Cortex of kidney (tissue), 1 donor: ENCODE data around the gene BMPR1B.
"Not testable (repeated sequence)": the region's sequence is repeated elsewhere in the genome, so short reads cannot be mapped to it uniquely, and the experiment has no call there.

Experiments used
- DNase-seq: peaks from one replicate; lab custom pipeline; 2025; lab: John Stamatoyannopoulos, UW

Gene BMPR1B

GRCh38 chr4:94833394-94833793 lies 75.6 kb downstream of the BMPR1B start:
- DNase-seq: no peak

- DNase-seq: no peak
Observed at GRCh38 chr4:94834501-94834900, 76.7 kb downstream of the BMPR1B start.

- not testable (repeated sequence) for DNase-seq
Observed at GRCh38 chr4:94841166-94841863, 83.6 kb downstream of the BMPR1B start.

- no peak for DNase-seq
Observed at GRCh38 chr4:94841864-94842221, 84.1 kb downstream of the BMPR1B start.

GRCh38 chr4:94843216-94843615 lies 85.5 kb downstream of the BMPR1B start:
- no peak for DNase-seq

- DNase-seq: no peak
Observed at GRCh38 chr4:94848326-94848725, 90.6 kb downstream of the BMPR1B start.

- DNase-seq: no peak
Observed at GRCh38 chr4:94849901-94850300, 92.1 kb downstream of the BMPR1B start.

GRCh38 chr4:94852616-94853015 lies 94.9 kb downstream of the BMPR1B start:
- no peak for DNase-seq

GRCh38 chr4:94856030-94856429 lies 98.3 kb downstream of the BMPR1B start:
- no peak for DNase-seq

- no peak for DNase-seq
Observed at GRCh38 chr4:94870146-94870545, 112.4 kb downstream of the BMPR1B start.

- no peak for DNase-seq
Observed at GRCh38 chr4:94871644-94872305, 114.0 kb downstream of the BMPR1B start.

- no peak for DNase-seq
Observed at GRCh38 chr4:94877973-94878372, 120.2 kb downstream of the BMPR1B start.

- DNase-seq: no peak
Observed at GRCh38 chr4:94880956-94881355, 123.2 kb downstream of the BMPR1B start.

GRCh38 chr4:94882756-94883155 lies 125.0 kb downstream of the BMPR1B start:
- no peak for DNase-seq

- DNase-seq: no peak
Observed at GRCh38 chr4:94887027-94887426, 129.3 kb downstream of the BMPR1B start.

GRCh38 chr4:94889523-94889922 lies 131.8 kb downstream of the BMPR1B start:
- DNase-seq: no peak

- DNase-seq: no peak
Observed at GRCh38 chr4:94889946-94890345, 132.2 kb downstream of the BMPR1B start.

GRCh38 chr4:94890579-94890978 lies 132.8 kb downstream of the BMPR1B start:
- no peak for DNase-seq

GRCh38 chr4:94892051-94892450 lies 134.3 kb downstream of the BMPR1B start:
- DNase-seq: no peak

GRCh38 chr4:94895081-94895480 lies 137.3 kb downstream of the BMPR1B start:
- DNase-seq: no peak

- no peak for DNase-seq
Observed at GRCh38 chr4:94897023-94897422, 139.3 kb downstream of the BMPR1B start.

GRCh38 chr4:94905511-94905910 lies 147.8 kb downstream of the BMPR1B start:
- DNase-seq: no peak

GRCh38 chr4:94909645-94910044 lies 151.9 kb downstream of the BMPR1B start:
- no peak for DNase-seq

- no peak for DNase-seq
Observed at GRCh38 chr4:94911106-94911505, 153.4 kb downstream of the BMPR1B start.
